ENCODE measurements around the gene POM121C.
"Not testable (repeated sequence)": the region's sequence is repeated elsewhere in the genome, so short reads cannot be mapped to it uniquely, and the experiment has no call there.

- peak; percentile 39 for TF ChIP-seq CTCF (conservative IDR thresholded peaks at IDR 0.05)
- TF ChIP-seq EZH2 (IDR thresholded peaks at IDR 0.05; ENCODE audit: low read depth) = not testable (repeated sequence)
Observed at GRCh38 chr7:75418292-75418858, 67.7 kb downstream of the POM121C start.

Measured in PC-9 (cell line).